ENCODE data around the gene ARMC8. TPM values are rescaled to one million over a fixed set of nuclear protein-coding genes. Genes with fewer than 3 reads are reported as not detected.

The ARMC8 gene
- total and polyA plus RNA-seq, 2 of the 8 experiments (the other 6 are each of a cell fraction or from before 2014, with no cell fraction given), result 47.3 to 58.5 TPM

DNA sequence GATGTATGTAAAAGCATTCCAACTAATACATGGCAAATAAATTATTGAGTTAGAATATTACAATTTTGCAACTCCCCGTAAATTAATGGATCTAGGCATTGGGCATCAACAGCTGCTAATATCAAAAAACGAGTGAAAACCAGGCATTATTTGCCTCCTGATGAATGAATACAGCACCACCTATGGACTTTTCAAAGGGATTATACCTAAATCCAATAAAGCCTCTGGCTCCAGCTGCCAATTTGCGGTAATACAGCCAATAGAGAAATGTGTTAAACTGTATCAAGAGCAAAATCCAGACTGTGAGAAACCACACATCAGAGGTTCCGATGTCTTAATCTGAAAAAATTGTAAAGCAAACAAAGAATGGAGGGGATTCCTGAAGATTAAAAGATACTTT is 38.6 kb upstream of the ARMC8 start:
- Histone ChIP-seq H3K23me2 (ENCODE audit: low read depth, low read length) (no peaks in the 10 kb centered on the region), H4K20me1 (replicated peaks in 1 of 2; ENCODE audit: control insufficient read depth in 1 of 2, insufficient read depth in 2 of 2, low read length in 2 of 2) (no peaks in the 10 kb centered on the region), H3K36me3 (ENCODE audit: control insufficient read depth in 2 of 4, insufficient read depth in 4 of 4, low read length in 3 of 4) (no peaks in the 10 kb centered on the region), H3K14ac (ENCODE audit: insufficient read length) (no peak overlapping the region), H3K79me1 (ENCODE audit: low read depth, low read length) (no peaks in the 10 kb centered on the region), H2AK5ac (ENCODE audit: low read depth, low read length) (no peak overlapping the region), H2BK12ac (ENCODE audit: low read depth, low read length) (no peak overlapping the region), H2BK5ac (ENCODE audit: low read depth, low read length) (no peak overlapping the region), H4K5ac (ENCODE audit: insufficient read length, low read depth, low read length) (no peak overlapping the region), H3K4me1 (replicated peaks in 1 of 4; ENCODE audit: control insufficient read depth in 3 of 4, insufficient read depth in 4 of 4, low read length in 3 of 4) (no peaks in the 10 kb centered on the region), H2BK120ac (replicated peaks; ENCODE audit: low read depth, low read length) (no peak overlapping the region), H3K56ac (replicated peaks; ENCODE audit: insufficient read length, low read depth, low read length) (no peak overlapping the region), H2BK20ac (ENCODE audit: low read length) (no peak overlapping the region), H3K27ac (ENCODE audit: low read depth, low read length) (no peak overlapping the region), H2AFZ (ENCODE audit: low read length) (no peak overlapping the region), H3K27me3 (replicated peaks in 1 of 4; ENCODE audit: control insufficient read depth in 3 of 4, extremely low read depth in 1 of 4, insufficient read depth in 3 of 4, low read length in 3 of 4) (no peaks in the 10 kb centered on the region), H3K9me3 (ENCODE audit: insufficient read depth in 2 of 2, low read depth in 1 of 2, low read length in 1 of 2) (no peaks in the 10 kb centered on the region), H2BK15ac (ENCODE audit: low read length) (no peak overlapping the region), H4K8ac (ENCODE audit: extremely low read depth, insufficient read depth, low read length) (no peak overlapping the region), H3K4me3 (ENCODE audit: extremely low read depth in 1 of 4, insufficient read depth in 2 of 4, low read depth in 3 of 4, low read length in 4 of 4) (no peak overlapping the region), H3K23ac (ENCODE audit: insufficient read length) (no peak overlapping the region), H3K9ac (replicated peaks in 1 of 4; ENCODE audit: extremely low read depth in 1 of 4, low read depth in 3 of 4, low read length in 3 of 4) (no peak overlapping the region), H4K91ac (replicated peaks; ENCODE audit: insufficient read length, low read length) (no peak overlapping the region), H3K4ac (replicated peaks; ENCODE audit: insufficient read length, low read depth, low read length) (no peak overlapping the region), H3K4me2 (ENCODE audit: insufficient read depth in 1 of 2, low read depth in 2 of 2, low read length in 2 of 2) (no peak overlapping the region), H3K79me2 (ENCODE audit: control insufficient read depth in 1 of 2, insufficient read depth in 2 of 2, low read length in 2 of 2) (no peaks in the 10 kb centered on the region), H3K18ac (ENCODE audit: extremely low read depth, low read length) (no peak overlapping the region)
- FAIRE-seq (no peak), DNase-seq (ENCODE audit: low read depth in 1 of 2, low spot score in 2 of 2) (no peak)
- CTCF ChIA-PET (ENCODE audit: partially characterized antibody), result interaction anchor here (1.1 to 1.5 kb wide), 3 partner anchors 10 to 116 kb away, joined by 3 read pairs; no protein-coding TSS in a partner anchor
- 77% methylated on average over 4 of the region's 4 CpGs; no CpG with 5 or more reads in 1 of the 2 experiments for WGBS, 2 experiments (ENCODE audit: extremely low coverage in 1 of 2, insufficient coverage in 1 of 2, insufficient read length in 1 of 2, insufficient replicate concordance in 2 of 2, low coverage in 1 of 2, low lambda C conversion rate in 2 of 2, missing lambda C conversion rate in 1 of 2)
- TF ChIP-seq POLR2AphosphoS5 (IDR thresholded peaks at IDR 0.05; ENCODE audit: low read depth, low read length), result no peak
- peak in 1 of 2 experiments; percentile 12; a peak in 1 of 4 replicates for TF ChIP-seq RAD21 (IDR thresholded peaks at IDR 0.05 in 1 of 2, conservative IDR thresholded peaks at IDR 0.05 in 1 of 2; ENCODE audit: low read depth in 2 of 2, low read length in 2 of 2)
- TF ChIP-seq, protein P1, sequence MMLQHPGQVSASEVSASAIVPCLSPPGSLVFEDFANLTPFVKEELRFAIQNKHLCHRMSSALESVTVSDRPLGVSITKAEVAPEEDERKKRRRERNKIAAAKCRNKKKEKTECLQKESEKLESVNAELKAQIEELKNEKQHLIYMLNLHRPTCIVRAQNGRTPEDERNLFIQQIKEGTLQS (IDR thresholded peaks at IDR 0.05; ENCODE audit: insufficient read depth, low read depth, low read length), result no peak
- TF ChIP-seq RNF2 (IDR thresholded peaks at IDR 0.05; ENCODE audit: borderline replicate concordance, low read depth, low read length, missing control alignments, poor library complexity, severe bottlenecking), result no peak
- TF ChIP-seq CEBPB (IDR thresholded peaks at IDR 0.05; ENCODE audit: low read depth, low read length), result no peak
- no peak for TF ChIP-seq TCF12 (IDR thresholded peaks at IDR 0.05; ENCODE audit: low read depth, low read length)
- POLR2A ChIA-PET (ENCODE audit: partially characterized antibody), result interaction anchor here (1.1 kb wide), 1 partner anchor 19 kb away, joined by 3 read pairs; no protein-coding TSS in a partner anchor

Measured in H1 (cell line).